Sigmoid colon (tissue), 4 donors: Measurements from ENCODE around the gene TRERF1.

ENCODE experiments used
- CTCF ChIP-seq, 4 experiments: fragments of 450-650 bp in 3 of 4; fragments of 200-600 bp in 1 of 4; IDR thresholded peaks; one replicate each; pipeline ENCODE4 v1.5.1; 2016 to 2019; ENCODE audit warnings: antibody characterized with exemption in 4 of 4, mild to moderate bottlenecking in 3 of 4, moderate library complexity in 2 of 4
- EP300 ChIP-seq, 4 donors: sonication (generic); formaldehyde crosslinking; IDR thresholded peaks; one replicate each; pipeline ENCODE4 v1.6.1; 2017; ENCODE audit warnings: antibody characterized with exemption in 4 of 4
- POLR2A ChIP-seq, 2 donors: fragments of 450-650 bp; IDR thresholded peaks; one replicate each; pipeline ENCODE4 v1.6.1; 2016; ENCODE audit warnings: antibody characterized with exemption in 2 of 2, mild to moderate bottlenecking in 2 of 2, moderate library complexity in 2 of 2

- TF ChIP-seq CTCF (IDR thresholded peaks at IDR 0.05) (no peak), EP300 (IDR thresholded peaks at IDR 0.05) (no peak), POLR2A (IDR thresholded peaks at IDR 0.05) (no peak)
Observed at GRCh38 chr6:42403831-42404230, 47.9 kb downstream of the TRERF1 start.
